Activated B cell treated with CpG ODN at 0.5 μM for 24 hours (primary cell): ENCODE data around the gene TMA7. TPM values are rescaled to one million over a fixed set of nuclear protein-coding genes. Genes with fewer than 3 reads are reported as not detected.

Experiments used
- ATAC-seq: fragments of 200-7000 bp; cut with Tn5 transposase; one replicate; pipeline ENCODE4 v1.10.0; 2021; ENCODE audit warnings: low read depth, mild to moderate bottlenecking, moderate library complexity
- CTCF ChIA-PET: fragments of 350-600 bp; sonication (Branson Sonifier 250); formaldehyde crosslinking; loops from one replicate; lab custom pipeline; 2021; ENCODE audit warnings: antibody characterized with exemption; lab: Charles Lee
- POLR2A ChIA-PET: fragments of 350-600 bp; sonication (Branson Sonifier 250); formaldehyde crosslinking; loops from one replicate; lab custom pipeline; 2021; ENCODE audit warnings: antibody characterized with exemption; lab: Charles Lee
- DNase-seq: peaks from one replicate; pipeline ENCODE4 v3.0.0; 2022
- H3K27ac Mint-ChIP-seq: one replicate; pipeline ENCODE4 v1.8.0; 2020; ENCODE audit warnings: mixed read lengths
- H3K27me3 Mint-ChIP-seq: one replicate; pipeline ENCODE4 v1.8.0; 2021; ENCODE audit warnings: mixed read lengths
- H3K36me3 Mint-ChIP-seq: one replicate; pipeline ENCODE4 v1.8.0; 2021; ENCODE audit warnings: low read depth, mixed read lengths
- H3K4me1 Mint-ChIP-seq: one replicate; pipeline ENCODE4 v1.8.0; 2021; ENCODE audit warnings: mixed read lengths
- H3K4me3 Mint-ChIP-seq: one replicate; pipeline ENCODE4 v1.8.0; 2020; ENCODE audit warnings: mild to moderate bottlenecking, mixed read lengths
- H3K9me3 Mint-ChIP-seq: one replicate; pipeline ENCODE4 v1.8.0; 2020; ENCODE audit warnings: mixed read lengths
- CTCF ChIP-seq: fragments of 200-600 bp; IDR thresholded peaks from one replicate; pipeline ENCODE4 v1.8.0; 2022; ENCODE audit warnings: antibody characterized with exemption, mild to moderate bottlenecking
- intact Hi-C: fragments of 100-400 bp; cut with micrococcal nuclease; formaldehyde crosslinking; loops from one replicate; pipeline ENCODE4 v1.15.1; 2024
- total RNA-seq: library from RNA; stranded (reverse); gene quantifications from 2 replicates; pipeline ENCODE4 v1.2.3, GENCODE V29; 2022

The TMA7 gene
- total RNA-seq, 1 donor from 2014 or later = 216 TPM

DNA sequence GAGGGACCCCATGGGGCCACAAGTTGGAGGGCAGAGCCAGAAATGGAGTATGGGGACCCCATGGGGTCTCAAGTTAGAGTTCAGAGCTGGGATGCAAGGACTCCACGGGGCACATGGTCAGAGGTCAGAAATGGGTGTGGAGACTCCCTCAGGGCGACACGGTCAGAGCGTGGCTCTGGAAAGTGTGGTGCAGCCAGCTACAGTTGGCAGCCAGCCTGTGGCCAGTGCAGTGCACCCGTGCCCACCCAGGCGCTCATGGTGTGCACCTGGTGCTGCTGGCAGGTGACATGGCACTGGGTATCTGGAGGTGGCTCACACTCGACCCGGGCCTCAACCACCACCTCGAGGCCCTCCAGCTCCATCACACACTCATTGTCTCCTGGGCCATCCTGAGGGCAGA, 21.4 kb upstream of the TMA7 start:
- Mint-ChIP-seq H3K27ac (no peak overlapping the region), H3K9me3 (no peaks in the 10 kb centered on the region), H3K4me3 (no peak overlapping the region), H3K4me1 (no peaks in the 10 kb centered on the region), H3K36me3 (no peaks in the 10 kb centered on the region), H3K27me3 (no peaks in the 10 kb centered on the region)
- no peak for TF ChIP-seq CTCF
- ChIA-PET CTCF (no interaction called here), POLR2A (no interaction called here)
- DNase-seq (no peak), ATAC-seq (no peak)
- intact Hi-C loops = no loop called here

- ChIA-PET POLR2A (no interaction called here), CTCF (no interaction called here)
- Mint-ChIP-seq H3K27ac (no peak overlapping the region), H3K36me3 (no peaks in the 10 kb centered on the region), H3K27me3 (no peaks in the 10 kb centered on the region), H3K4me3 (no peak overlapping the region), H3K9me3 (no peaks in the 10 kb centered on the region), H3K4me1 (no peaks in the 10 kb centered on the region)
- intact Hi-C loops = no loop called here
- no peak for TF ChIP-seq CTCF
- ATAC-seq (no peak), DNase-seq (no peak)
Measured at GRCh38 chr3:48419149-48419548, 20.9 kb upstream of the TMA7 start.

GRCh38 chr3:48419597-48419996, 20.5 kb upstream of the TMA7 start:
- intact Hi-C loops = no loop called here
- TF ChIP-seq CTCF = no peak
- Mint-ChIP-seq H3K36me3 (no peaks in the 10 kb centered on the region), H3K4me3 (no peak overlapping the region), H3K9me3 (no peaks in the 10 kb centered on the region), H3K4me1 (no peaks in the 10 kb centered on the region), H3K27me3 (no peaks in the 10 kb centered on the region), H3K27ac (no peak overlapping the region)
- DNase-seq (no peak), ATAC-seq (no peak)
- ChIA-PET CTCF (no interaction called here), POLR2A (no interaction called here)

- H3K4me1 Mint-ChIP-seq = no peaks in the 10 kb centered on the region
- no peak for TF ChIP-seq CTCF
- DNase-seq (no peak), ATAC-seq (no peak)
- no peaks in the 10 kb centered on the region for H3K27me3 Mint-ChIP-seq
- ChIA-PET CTCF (interaction anchor here (1.0 kb wide), 1 partner anchor 16 kb away, joined by 3 read pairs; no protein-coding TSS in a partner anchor), POLR2A (no interaction called here)
- H3K27ac Mint-ChIP-seq = no peak overlapping the region
- intact Hi-C loops = no loop called here
- no peak overlapping the region for H3K4me3 Mint-ChIP-seq
- H3K36me3 Mint-ChIP-seq = no peaks in the 10 kb centered on the region
- no peaks in the 10 kb centered on the region for H3K9me3 Mint-ChIP-seq
Measured at GRCh38 chr3:48420561-48420960, 19.5 kb upstream of the TMA7 start.

DNA sequence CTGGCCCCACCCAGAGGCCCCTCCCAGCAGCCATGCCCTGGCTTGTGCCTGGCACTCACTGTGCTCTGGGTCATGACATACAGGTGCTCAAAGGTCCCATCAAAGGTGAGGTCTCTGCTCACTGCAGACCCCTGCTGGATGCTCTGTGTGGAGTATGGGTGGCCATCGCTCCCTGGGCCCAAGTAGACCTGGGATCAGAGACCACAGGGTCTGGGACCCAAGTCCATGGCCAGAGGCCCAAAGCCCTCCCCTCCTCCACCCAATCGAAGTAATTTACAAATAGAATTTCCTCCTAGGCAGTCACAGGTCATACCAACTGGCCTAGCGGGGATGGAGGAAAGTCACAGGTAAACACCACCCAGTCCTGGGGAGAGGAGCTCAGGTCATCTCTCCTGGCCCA, 17.8 kb upstream of the TMA7 start:
- DNase-seq (no peak), ATAC-seq (no peak)
- Mint-ChIP-seq H3K27me3 (no peaks in the 10 kb centered on the region), H3K4me3 (no peak overlapping the region), H3K36me3 (no peaks in the 10 kb centered on the region), H3K27ac (no peak overlapping the region), H3K9me3 (no peaks in the 10 kb centered on the region), H3K4me1 (no peaks in the 10 kb centered on the region)
- CTCF ChIA-PET = interaction anchor here (1.4 to 1.9 kb wide), 2 partner anchors 14 to 21 kb away, joined by 5 to 8 read pairs; no protein-coding TSS in a partner anchor
- no peak for TF ChIP-seq CTCF
- intact Hi-C loops = no loop called here
- POLR2A ChIA-PET = interaction anchor here (0.6 kb wide), 1 partner anchor 325 kb away, joined by 7 read pairs; no protein-coding TSS in a partner anchor
